A673 (cell line): ENCODE results near the gene HTR1B. TPM values are rescaled to one million over a fixed set of nuclear protein-coding genes. Genes with fewer than 3 reads are reported as not detected.

ENCODE experiments used
- BruUV-seq: library from RNA; stranded (reverse); fragments of 400-500 nt; replicated peaks from 2 replicates; lab custom pipeline; 2021; lab: Mats Ljungman, UMichigan
- CTCF ChIA-PET: fragments of 300-600 bp; sonication (Branson Sonifier 250); formaldehyde crosslinking; loops from one replicate; lab custom pipeline; 2022; ENCODE audit warnings: antibody characterized with exemption; lab: Charles Lee
- POLR2A ChIA-PET: fragments of 300-600 bp; sonication (Branson Sonifier 250); formaldehyde crosslinking; loops from one replicate; lab custom pipeline; 2022; ENCODE audit warnings: antibody characterized with exemption; ENCODE audit not compliant: low non-redundant PET; lab: Charles Lee
- DNase-seq: peaks from one replicate; pipeline ENCODE4 v3.0.0-alpha.2; 2015; ENCODE audit warnings: low spot score
- H3K27ac ChIP-seq: fragments of 200-600 bp; sonication (generic); 2 replicates; pipeline ENCODE4 v1.5.1; 2016; ENCODE audit warnings: mixed run types, low read depth, mild to moderate bottlenecking, mixed read lengths, antibody characterized with exemption, low read length; ENCODE audit not compliant: poor library complexity, severe bottlenecking
- H3K27me3 ChIP-seq: fragments of 200-600 bp; sonication (generic); replicated peaks from 2 replicates; pipeline ENCODE4 v1.6.1; 2017; ENCODE audit warnings: mixed run types, low read depth, mild to moderate bottlenecking, mixed read lengths, antibody characterized with exemption, low read length; ENCODE audit not compliant: insufficient read depth, poor library complexity
- H3K36me3 ChIP-seq: fragments of 200-600 bp; sonication (generic); 2 replicates; pipeline ENCODE4 v1.6.1; 2016; ENCODE audit warnings: mixed run types, mild to moderate bottlenecking, mixed read lengths, antibody characterized with exemption, low read length; ENCODE audit not compliant: insufficient read depth, poor library complexity, severe bottlenecking
- H3K4me1 ChIP-seq: fragments of 200-600 bp; sonication (generic); 2 replicates; pipeline ENCODE4 v1.6.1; 2017; ENCODE audit warnings: mixed run types, mild to moderate bottlenecking, mixed read lengths, antibody characterized with exemption, low read length; ENCODE audit not compliant: insufficient read depth, poor library complexity, severe bottlenecking
- H3K4me3 ChIP-seq: fragments of 200-600 bp; sonication (generic); 2 replicates; pipeline ENCODE4 v1.5.1; 2016; ENCODE audit warnings: low read depth, mixed run types, mild to moderate bottlenecking, mixed read lengths, low read length; ENCODE audit not compliant: poor library complexity, severe bottlenecking
- H3K9me3 ChIP-seq: fragments of 200-600 bp; sonication (generic); 2 replicates; pipeline ENCODE4 v1.6.1; 2016; ENCODE audit warnings: mixed run types, low read depth, mild to moderate bottlenecking, mixed read lengths, antibody characterized with exemption, low read length; ENCODE audit not compliant: poor library complexity, severe bottlenecking
- EZH2 ChIP-seq: fragments of 200-600 bp; sonication (generic); IDR thresholded peaks from 2 replicates; pipeline ENCODE4 v1.6.1; 2017; ENCODE audit warnings: borderline replicate concordance, low read depth, mild to moderate bottlenecking, mixed read lengths, antibody characterized with exemption, low read length; ENCODE audit not compliant: poor library complexity, severe bottlenecking
- intact Hi-C: fragments of 100-400 bp; cut with micrococcal nuclease; formaldehyde crosslinking; loops from one replicate; pipeline ENCODE4 v1.10.0; 2022; ENCODE audit not compliant: unreplicated experiment
- total RNA-seq: library from RNA; stranded (reverse); gene quantifications from 2 replicates; pipeline ENCODE4 v1.2.3, GENCODE V29; 2021
- TF ChIP-seq, protein P1 (sequence below): fragments of 300-800, 200-600 bp; sonication (generic); conservative IDR thresholded peaks from 2 replicates; pipeline ENCODE4 v1.5.1; 2017; ENCODE audit warnings: low read depth, mild to moderate bottlenecking, antibody characterized with exemption, low read length, moderate library complexity, mixed read lengths

HTR1B gene
- total RNA-seq, 1 experiment from 2014 or later = not detected

DNA sequence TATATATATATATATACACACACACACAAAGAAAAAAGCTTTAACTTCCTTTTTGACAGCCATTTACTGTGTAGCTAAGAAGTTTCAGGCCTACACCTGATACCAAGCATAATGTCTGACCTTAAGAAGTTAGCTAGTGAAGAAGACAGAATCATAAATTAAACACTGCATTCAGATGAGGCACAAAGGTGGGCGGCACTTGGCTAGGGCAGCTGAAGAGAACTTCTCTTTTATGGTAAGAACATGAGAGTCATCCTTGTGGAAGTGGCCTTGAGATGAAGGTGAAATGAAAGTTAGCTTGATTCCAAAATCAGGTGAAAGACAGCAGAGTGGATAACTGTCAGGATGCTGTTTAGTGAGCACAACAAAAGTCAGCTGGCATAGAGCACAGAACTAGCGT lies 46.5 kb downstream of the HTR1B start:
- DNase-seq = no peak
- Histone ChIP-seq H3K4me1 (no peaks in the 10 kb centered on the region), H3K36me3 (no peaks in the 10 kb centered on the region), H3K9me3 (peaks cover 8% of the 10 kb centered on the region), H3K27ac (no peak overlapping the region), H3K4me3 (no peak overlapping the region), H3K27me3 (no peaks in the 10 kb centered on the region)
- ChIA-PET CTCF (no interaction called here), POLR2A (no interaction called here)
- BruUV-seq = no TSS peak
- TF ChIP-seq EZH2 = no peak
- TF ChIP-seq, protein P1, sequence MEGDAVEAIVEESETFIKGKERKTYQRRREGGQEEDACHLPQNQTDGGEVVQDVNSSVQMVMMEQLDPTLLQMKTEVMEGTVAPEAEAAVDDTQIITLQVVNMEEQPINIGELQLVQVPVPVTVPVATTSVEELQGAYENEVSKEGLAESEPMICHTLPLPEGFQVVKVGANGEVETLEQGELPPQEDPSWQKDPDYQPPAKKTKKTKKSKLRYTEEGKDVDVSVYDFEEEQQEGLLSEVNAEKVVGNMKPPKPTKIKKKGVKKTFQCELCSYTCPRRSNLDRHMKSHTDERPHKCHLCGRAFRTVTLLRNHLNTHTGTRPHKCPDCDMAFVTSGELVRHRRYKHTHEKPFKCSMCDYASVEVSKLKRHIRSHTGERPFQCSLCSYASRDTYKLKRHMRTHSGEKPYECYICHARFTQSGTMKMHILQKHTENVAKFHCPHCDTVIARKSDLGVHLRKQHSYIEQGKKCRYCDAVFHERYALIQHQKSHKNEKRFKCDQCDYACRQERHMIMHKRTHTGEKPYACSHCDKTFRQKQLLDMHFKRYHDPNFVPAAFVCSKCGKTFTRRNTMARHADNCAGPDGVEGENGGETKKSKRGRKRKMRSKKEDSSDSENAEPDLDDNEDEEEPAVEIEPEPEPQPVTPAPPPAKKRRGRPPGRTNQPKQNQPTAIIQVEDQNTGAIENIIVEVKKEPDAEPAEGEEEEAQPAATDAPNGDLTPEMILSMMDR = no peak
- intact Hi-C loops = no loop called here

DNA sequence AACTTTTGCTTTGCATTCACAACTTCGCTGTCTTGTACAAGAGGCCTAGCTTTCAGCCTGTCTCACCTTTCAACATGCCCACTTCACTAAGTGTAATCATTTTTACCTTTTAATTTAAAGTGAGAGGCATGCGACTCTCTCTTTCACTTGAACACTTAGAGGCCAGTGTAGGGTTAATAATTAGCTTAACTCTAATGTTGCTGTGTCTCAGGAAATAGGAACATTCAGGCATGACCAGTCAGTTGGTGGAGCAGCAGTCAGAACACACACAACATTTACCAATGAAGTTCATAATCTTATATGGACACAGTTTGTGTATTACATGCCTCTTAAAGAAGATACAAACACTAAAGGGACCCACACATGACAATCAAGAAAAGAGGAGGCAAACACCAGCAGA lies 47.6 kb downstream of the HTR1B start:
- no peak overlapping the region for H3K27ac ChIP-seq
- no peak overlapping the region for H3K4me3 ChIP-seq
- no peaks in the 10 kb centered on the region for H3K36me3 ChIP-seq
- no peak for DNase-seq
- TF ChIP-seq, protein P1 = no peak
- no peak for TF ChIP-seq EZH2
- H3K9me3 ChIP-seq = peaks cover 8% of the 10 kb centered on the region
- CTCF ChIA-PET = no interaction called here
- H3K27me3 ChIP-seq = no peaks in the 10 kb centered on the region
- no TSS peak for BruUV-seq
- no peaks in the 10 kb centered on the region for H3K4me1 ChIP-seq
- intact Hi-C loops = no loop called here
- POLR2A ChIA-PET = no interaction called here

Other genes starting within 250 kb of the HTR1B start
- gene MEI4, start 189.5 kb upstream of the HTR1B start, total RNA-seq = not detected in 2 replicates